Psoas muscle (tissue), 8 donors: ENCODE results near the gene SLC45A1. TPM values are rescaled to one million over a fixed set of nuclear protein-coding genes. Genes with fewer than 3 reads are reported as not detected.

ENCODE experiments used
- ATAC-seq, 4 donors: fragments of 200-7000 bp; cut with Tn5 transposase; one replicate each; pipeline ENCODE4 v1.9.1; 2020; ENCODE audit warnings: moderate library complexity in 3 of 4, mild to moderate bottlenecking in 2 of 4
- DNase-seq, 2 donors: peaks; one replicate each; pipeline ENCODE4 v3.0.0-alpha.2; 2020
- H3K27ac ChIP-seq: fragments of 200-600 bp; one replicate; pipeline ENCODE4 v1.8.0; 2022
- H3K27me3 ChIP-seq, 3 donors: fragments of 200-600 bp in 1 of 3; one replicate each; pipeline versions ENCODE4 v1.6.1 to v1.8.0; 2013 to 2022; ENCODE audit warnings: low read length in 2 of 3, mild to moderate bottlenecking in 2 of 3, moderate library complexity in 1 of 3; ENCODE audit not compliant: insufficient read depth in 3 of 3
- H3K36me3 ChIP-seq, 2 donors: fragments of 200-600 bp in 1 of 2; one replicate each; pipeline versions ENCODE4 v1.6.1 to v1.8.0; 2013 to 2022; ENCODE audit warnings: low read depth in 1 of 2, mild to moderate bottlenecking in 1 of 2, moderate library complexity in 1 of 2; ENCODE audit not compliant: insufficient read depth in 1 of 2
- H3K4me1 ChIP-seq: fragments of 200-600 bp; one replicate; pipeline ENCODE4 v1.8.0; 2022
- H3K4me3 ChIP-seq: fragments of 200-600 bp; one replicate; pipeline ENCODE4 v1.8.0; 2022; ENCODE audit warnings: mild to moderate bottlenecking
- H3K9me3 ChIP-seq: fragments of 200-600 bp; one replicate; pipeline ENCODE4 v1.8.0; 2022
- whole genome bisulfite sequencing, 3 donors: extraction: QIAGEN DNeasy Blood & Tissue Kit; methylation state at CpG; one replicate each; pipeline versions ENCODE4 v1.1.6 to v1.1.7; 2013; 5-methylcytosine and 5-hydroxymethylcytosine counted together
- intact Hi-C, 2 donors: fragments of 100-400 bp; cut with DNase I; formaldehyde crosslinking; loops; one replicate each; pipeline versions ENCODE4 v1.11.0 to v1.14.2; 2022
- polyA plus RNA-seq, 3 donors: library from polyadenylated mRNA; stranded (reverse); fragments of 200-250 nt; gene quantifications; one replicate each; pipeline ENCODE4 v1.2.3, GENCODE V29; 2013
- total RNA-seq, 4 donors: library from RNA; stranded (reverse); fragmentation: NEBNext Ultra II Directional in 2 of 4; extraction: Animal tissue kit (Norgen Biotek cat#: 25700) in 2 of 4; gene quantifications; one replicate each; pipeline versions ENCODE4 v1.2.1 to v1.2.4, GENCODE V29; 2021 to 2023
- TF ChIP-seq, protein P1 (sequence below): fragments of 200-600 bp; IDR thresholded peaks from one replicate; pipeline ENCODE4 v1.8.0; 2022; ENCODE audit warnings: antibody characterized with exemption
- donor health status: healthy with polysubstance abuse.
- donor health status: DM: no; HTN: no; CAD: no; lungs with moderate emphysema.
- donor health status: Bipolar disorder and iron deficiency.
- donor health status: healthy.
- donor health status: DM: yes; HTN: yes; CAD: no.
- donor health status: DM: no; HTN: no; CAD: no.
- donor health status: DM: no; HTN: no; CAD: no.
- donor health status: DM: yes; HTN: yes; CAD: no.

The SLC45A1 gene
- total and polyA plus RNA-seq, 7 donors, result 0.44 to 1.4 (median 0.94) TPM

DNA sequence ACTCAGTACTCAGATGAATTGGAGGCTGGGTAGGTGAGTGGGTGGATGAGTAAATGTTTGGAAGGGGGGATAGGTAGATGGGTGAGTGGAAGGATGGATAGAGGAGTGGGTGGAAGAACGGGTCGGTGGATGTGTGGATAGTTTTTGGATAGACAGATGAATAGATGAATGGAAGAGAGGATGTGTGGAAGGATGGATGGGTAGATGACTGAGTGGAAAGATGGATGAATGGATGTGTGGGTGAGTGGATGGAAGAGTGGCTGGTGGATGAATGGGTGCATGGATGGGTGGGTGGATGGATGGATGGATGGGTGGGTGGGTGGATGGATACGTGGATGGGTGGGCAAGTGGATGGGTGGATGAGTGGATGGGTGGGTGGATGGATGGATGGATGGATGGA, 3.7 kb downstream of the SLC45A1 start:
- TF ChIP-seq, protein P1, sequence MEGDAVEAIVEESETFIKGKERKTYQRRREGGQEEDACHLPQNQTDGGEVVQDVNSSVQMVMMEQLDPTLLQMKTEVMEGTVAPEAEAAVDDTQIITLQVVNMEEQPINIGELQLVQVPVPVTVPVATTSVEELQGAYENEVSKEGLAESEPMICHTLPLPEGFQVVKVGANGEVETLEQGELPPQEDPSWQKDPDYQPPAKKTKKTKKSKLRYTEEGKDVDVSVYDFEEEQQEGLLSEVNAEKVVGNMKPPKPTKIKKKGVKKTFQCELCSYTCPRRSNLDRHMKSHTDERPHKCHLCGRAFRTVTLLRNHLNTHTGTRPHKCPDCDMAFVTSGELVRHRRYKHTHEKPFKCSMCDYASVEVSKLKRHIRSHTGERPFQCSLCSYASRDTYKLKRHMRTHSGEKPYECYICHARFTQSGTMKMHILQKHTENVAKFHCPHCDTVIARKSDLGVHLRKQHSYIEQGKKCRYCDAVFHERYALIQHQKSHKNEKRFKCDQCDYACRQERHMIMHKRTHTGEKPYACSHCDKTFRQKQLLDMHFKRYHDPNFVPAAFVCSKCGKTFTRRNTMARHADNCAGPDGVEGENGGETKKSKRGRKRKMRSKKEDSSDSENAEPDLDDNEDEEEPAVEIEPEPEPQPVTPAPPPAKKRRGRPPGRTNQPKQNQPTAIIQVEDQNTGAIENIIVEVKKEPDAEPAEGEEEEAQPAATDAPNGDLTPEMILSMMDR, result no peak
- H3K9me3 ChIP-seq, result no peaks in the 10 kb centered on the region
- H3K36me3 ChIP-seq, result no peaks in the 10 kb centered on the region
- H3K4me3 ChIP-seq, result no peak overlapping the region
- DNase-seq (no peak), ATAC-seq (no peak)
- peaks cover 10% of the 10 kb centered on the region for H3K4me1 ChIP-seq
- H3K27ac ChIP-seq, result no peak overlapping the region
- intact Hi-C loops, result no loop called here
- 77 to 90% (median 89%) methylated on average over 3 of the region's 3 CpGs for WGBS, 3 donors
- H3K27me3 ChIP-seq, result peaks cover 0 to 4% (median 0%) of the 10 kb centered on the region in 3 donors

DNA sequence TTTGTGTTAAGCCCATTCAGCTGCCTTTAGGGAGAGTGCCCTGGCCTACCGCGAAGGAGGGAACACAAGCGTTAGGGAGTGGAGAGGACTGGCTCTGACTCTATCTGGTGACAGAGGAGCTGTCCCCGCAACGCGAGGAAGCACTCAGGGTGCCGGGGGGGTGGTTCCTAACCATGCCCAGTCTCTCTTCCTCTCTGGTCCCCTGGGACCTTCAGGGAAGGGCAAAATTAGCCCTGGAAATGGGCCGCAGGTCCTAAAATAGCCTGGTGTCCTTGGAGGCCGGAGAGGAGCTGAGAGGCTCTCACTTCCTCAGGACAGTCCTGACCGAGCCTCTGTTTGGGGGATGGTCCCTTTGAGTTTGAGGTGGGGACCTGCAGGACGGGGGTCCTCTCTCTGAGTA, 5.8 kb downstream of the SLC45A1 start:
- Histone ChIP-seq H3K4me1 (peaks cover 10% of the 10 kb centered on the region), H3K9me3 (no peaks in the 10 kb centered on the region), H3K4me3 (no peak overlapping the region), H3K36me3 (no peaks in the 10 kb centered on the region), H3K27me3 (no peaks in the 10 kb centered on the region), H3K27ac (no peak overlapping the region)
- intact Hi-C loops, result no loop called here
- ATAC-seq, result peak; percentile 62 to 97 (median 94)
- TF ChIP-seq, protein P1, result no peak
- 26 to 52% (median 47%) methylated on average over 11 of the region's 11 CpGs for WGBS, 3 donors
- DNase-seq, result peak; percentile 69 to 94

DNA sequence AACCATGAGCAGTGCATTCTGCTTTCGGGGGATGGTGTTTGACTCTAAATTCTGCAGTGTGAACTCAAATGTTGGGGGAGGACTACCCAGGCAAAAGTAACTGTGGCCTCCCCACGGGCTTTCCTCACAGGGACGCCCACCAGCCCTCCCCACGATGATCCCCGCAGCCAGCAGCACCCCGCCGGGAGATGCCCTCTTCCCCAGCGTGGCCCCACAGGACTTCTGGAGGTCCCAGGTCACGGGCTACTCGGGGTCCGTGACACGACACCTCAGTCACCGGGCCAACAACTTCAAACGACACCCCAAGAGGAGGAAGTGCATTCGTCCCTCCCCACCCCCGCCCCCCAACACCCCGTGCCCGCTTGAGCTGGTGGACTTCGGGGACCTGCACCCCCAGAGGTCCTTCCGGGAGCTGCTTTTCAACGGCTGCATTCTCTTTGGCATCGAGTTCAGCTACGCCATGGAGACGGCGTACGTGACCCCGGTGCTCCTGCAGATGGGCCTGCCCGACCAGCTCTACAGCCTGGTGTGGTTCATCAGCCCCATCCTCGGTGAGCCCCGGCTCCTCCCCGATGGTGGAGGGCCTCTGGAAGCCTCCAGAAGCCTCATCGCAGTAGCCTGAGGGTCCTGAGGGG, 6.4 kb downstream of the SLC45A1 start:
- Histone ChIP-seq H3K4me3 (no peak overlapping the region), H3K9me3 (no peaks in the 10 kb centered on the region), H3K4me1 (peaks cover 10% of the 10 kb centered on the region), H3K36me3 (no peaks in the 10 kb centered on the region), H3K27ac (no peak overlapping the region), H3K27me3 (no peaks in the 10 kb centered on the region)
- intact Hi-C loops, result no loop called here
- 84 to 91% (median 89%) methylated on average over 28 to 32 of the region's 32 CpGs for WGBS, 3 donors
- TF ChIP-seq, protein P1, result no peak
- ATAC-seq (peak in 1 of 4 donors; percentile 23), DNase-seq (no peak)

DNA sequence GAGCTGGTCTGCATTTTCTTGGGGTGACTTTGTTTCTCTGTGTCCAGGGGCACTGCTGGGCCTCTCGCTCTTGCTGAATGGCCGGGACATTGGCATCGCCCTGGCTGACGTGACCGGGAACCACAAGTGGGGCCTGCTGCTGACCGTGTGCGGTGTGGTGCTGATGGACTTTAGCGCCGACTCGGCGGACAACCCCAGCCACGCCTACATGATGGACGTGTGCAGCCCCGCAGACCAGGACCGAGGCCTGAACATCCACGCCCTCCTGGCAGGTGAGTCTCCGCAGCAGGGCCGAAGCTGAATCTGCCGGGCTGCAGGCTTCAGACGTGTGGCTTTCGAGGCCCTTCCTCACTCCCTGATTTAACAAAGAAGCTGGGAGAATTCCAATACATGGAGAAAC, 7.9 kb downstream of the SLC45A1 start:
- DNase-seq (no peak), ATAC-seq (no peak)
- peaks cover 10% of the 10 kb centered on the region for H3K4me1 ChIP-seq
- H3K9me3 ChIP-seq, result no peaks in the 10 kb centered on the region
- no peaks in the 10 kb centered on the region for H3K27me3 ChIP-seq
- TF ChIP-seq, protein P1, result no peak
- no peak overlapping the region for H3K4me3 ChIP-seq
- no peaks in the 10 kb centered on the region for H3K36me3 ChIP-seq
- intact Hi-C loops, result no loop called here
- 95 to 97% (median 95%) methylated on average over 21 of the region's 21 CpGs for whole genome bisulfite sequencing, 3 donors
- no peak overlapping the region for H3K27ac ChIP-seq

DNA sequence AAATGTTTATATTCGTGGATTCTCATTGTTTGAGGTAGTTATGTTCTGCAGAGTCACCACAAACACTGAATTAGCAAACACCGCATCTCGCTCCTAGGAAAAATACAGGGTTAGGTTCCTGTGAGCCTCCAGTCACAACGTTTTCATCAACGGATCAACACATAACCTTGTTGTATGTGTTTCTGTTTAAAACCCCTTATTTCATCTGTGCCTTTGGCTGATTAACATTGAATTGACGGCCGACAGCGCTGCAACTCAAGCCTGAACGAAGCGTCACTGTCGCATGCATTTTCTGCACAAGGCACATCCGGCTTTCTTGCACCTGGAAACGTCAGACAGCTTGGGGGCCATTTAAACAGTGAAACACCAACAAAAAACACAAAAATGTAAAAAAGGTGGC, 8.4 kb downstream of the SLC45A1 start:
- intact Hi-C loops, result no loop called here
- Histone ChIP-seq H3K36me3 (no peaks in the 10 kb centered on the region), H3K9me3 (no peaks in the 10 kb centered on the region), H3K27me3 (no peaks in the 10 kb centered on the region), H3K27ac (no peak overlapping the region), H3K4me1 (peaks cover 10% of the 10 kb centered on the region), H3K4me3 (no peak overlapping the region)
- DNase-seq, result no peak
- WGBS, 3 donors, result 93 to 94% (median 93%) methylated on average over 13 of the region's 13 CpGs
- TF ChIP-seq, protein P1, result no peak
- no peak for ATAC-seq
